ENCODE data around the gene ANKRD34A.

DNA sequence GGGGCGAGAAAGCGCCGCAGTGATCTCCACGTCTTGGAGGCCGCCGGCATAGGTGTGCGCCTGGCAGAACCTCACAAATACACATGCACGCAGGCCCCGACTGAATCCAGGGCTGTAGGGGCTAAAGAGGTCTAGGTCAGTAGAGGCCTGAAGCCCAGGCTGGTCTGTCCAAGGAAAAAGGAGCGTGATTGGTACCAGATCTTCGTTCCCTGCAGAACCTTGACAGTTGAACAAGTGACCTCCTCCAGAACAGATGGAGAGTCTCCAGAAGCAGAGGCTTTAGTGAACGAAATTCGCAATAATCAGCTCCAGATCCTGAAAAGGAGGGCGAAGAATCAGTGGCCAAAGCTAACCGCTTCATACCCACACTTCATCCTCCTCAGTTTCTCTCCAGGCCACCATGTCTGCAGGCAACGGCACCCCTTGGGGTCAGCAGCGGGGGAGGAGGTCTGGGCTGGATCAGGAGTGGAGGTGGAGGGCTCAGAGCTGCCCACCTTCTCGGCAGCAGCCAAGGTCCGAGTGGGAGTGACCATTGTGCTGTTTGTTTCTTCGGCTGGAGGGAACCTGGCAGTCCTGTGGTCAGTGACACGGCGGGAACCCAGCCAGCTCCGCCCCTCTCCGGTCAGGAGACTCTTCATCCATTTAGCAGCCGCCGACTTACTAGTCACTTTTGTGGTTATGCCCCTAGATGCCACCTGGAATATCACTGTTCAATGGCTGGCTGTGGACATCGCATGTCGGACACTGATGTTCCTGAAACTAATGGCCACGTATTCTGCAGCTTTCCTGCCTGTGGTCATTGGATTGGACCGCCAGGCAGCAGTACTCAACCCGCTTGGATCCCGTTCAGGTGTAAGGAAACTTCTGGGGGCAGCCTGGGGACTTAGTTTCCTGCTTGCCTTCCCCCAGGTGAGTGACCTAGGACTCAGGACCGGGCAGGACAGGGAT is 45.1 kb downstream of the ANKRD34A start:
- TF ChIP-seq, protein P1, sequence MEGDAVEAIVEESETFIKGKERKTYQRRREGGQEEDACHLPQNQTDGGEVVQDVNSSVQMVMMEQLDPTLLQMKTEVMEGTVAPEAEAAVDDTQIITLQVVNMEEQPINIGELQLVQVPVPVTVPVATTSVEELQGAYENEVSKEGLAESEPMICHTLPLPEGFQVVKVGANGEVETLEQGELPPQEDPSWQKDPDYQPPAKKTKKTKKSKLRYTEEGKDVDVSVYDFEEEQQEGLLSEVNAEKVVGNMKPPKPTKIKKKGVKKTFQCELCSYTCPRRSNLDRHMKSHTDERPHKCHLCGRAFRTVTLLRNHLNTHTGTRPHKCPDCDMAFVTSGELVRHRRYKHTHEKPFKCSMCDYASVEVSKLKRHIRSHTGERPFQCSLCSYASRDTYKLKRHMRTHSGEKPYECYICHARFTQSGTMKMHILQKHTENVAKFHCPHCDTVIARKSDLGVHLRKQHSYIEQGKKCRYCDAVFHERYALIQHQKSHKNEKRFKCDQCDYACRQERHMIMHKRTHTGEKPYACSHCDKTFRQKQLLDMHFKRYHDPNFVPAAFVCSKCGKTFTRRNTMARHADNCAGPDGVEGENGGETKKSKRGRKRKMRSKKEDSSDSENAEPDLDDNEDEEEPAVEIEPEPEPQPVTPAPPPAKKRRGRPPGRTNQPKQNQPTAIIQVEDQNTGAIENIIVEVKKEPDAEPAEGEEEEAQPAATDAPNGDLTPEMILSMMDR (IDR thresholded peaks at IDR 0.05) = no peak
- TF ChIP-seq EP300 (IDR thresholded peaks at IDR 0.05) (no peak), POLR2A (IDR thresholded peaks at IDR 0.05) (no peak)

Measured in tibial nerve (tissue), 4 donors.